ENCODE results near the gene KAZN.
"Not testable (repeated sequence)": the region's sequence is repeated elsewhere in the genome, so short reads cannot be mapped to it uniquely, and the experiment has no call there.

KAZN gene

DNA sequence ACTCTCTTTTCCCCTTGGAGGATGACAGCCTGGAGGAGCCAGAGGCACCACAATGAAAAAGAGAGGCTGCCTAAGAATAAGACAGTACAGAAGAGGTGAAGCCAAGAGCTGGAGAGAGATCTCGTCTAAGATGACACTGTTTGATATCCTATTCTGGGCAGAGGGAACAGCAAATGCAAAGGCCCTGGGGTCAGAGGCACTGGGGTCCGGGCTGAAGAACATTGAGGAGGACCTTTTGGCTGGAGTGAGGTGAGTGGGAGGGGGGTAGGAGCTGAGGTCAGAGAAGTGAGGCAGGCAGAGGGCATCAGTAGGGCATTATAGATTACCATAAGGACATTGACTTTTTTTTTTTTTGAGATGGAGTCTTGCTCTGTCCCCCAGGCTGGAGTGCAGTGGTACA is 535.8 kb downstream of the KAZN start:
- DNase-seq = no peak

DNA sequence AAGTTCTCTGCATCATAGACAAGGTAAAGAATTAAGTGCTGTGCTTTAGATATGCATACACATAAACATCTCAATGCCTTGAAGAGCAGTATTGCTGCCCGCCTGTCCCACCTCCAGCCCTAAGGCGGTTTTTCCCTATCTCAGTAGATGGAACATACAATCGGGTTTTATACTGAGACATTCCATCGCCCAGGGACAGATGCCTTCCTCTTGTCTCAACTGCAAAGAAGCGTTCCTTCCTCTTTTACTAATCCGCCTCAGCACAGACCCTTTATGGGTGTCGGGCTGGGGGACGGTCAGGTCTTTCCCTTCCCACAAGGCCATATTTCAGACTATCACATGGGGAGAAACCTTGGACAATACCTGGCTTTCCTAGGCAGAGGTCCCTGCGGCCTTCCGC is 537.1 kb downstream of the KAZN start:
- DNase-seq = not testable (repeated sequence)

DNA sequence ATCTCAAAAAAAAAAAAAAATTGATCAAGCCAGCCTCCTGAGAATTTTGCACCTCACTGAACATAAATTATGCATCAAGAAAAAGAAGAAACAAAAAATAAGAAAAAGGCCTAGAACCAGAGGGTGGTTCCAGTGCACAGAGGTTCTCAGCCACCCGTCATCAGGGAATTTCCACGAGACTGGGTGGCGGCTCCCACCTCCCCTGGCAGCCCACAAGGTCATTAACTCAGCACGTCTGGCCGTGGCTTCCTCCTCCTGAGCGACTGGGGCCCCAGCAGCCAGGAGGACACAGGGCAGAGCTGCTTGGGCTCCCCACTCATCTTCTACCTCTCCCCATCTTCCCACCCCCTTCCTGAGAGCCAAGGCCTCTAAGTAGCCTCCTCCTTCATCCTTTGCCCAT is 539.3 kb downstream of the KAZN start:
- no peak for DNase-seq

DNA sequence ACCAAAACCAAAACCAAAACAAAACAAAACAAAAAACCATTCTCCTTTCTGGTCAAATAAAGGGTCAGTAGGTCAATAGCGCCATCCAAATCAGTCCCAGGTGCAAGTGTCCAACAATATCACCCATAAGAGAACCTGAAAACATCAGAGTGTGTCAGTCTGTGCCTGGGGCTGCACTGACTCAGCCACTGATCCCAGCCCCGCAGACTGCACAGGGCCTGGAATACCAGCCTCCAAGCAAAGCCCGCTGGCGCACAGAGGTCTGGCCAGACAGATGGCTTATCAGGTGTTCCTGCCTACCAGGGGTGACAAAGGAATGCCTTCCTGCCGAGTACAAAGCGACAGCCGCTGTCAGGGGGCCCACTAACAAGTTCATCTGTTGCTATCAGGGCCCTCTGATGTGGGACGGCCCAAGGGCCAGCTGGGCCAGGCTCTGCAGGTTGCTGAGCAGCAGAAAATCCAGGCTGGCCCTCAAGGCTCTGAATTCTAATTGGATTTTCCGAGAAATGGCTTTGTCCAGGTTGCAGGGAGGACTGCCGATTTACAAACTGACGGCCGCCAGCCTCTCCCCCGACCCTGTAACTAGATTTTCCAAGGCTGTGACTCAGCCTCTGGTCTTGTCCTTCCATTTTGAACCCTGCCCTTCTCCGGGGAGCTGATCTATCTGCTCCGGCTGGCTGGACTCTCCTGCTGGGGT is 541.3 kb downstream of the KAZN start:
- DNase-seq = no peak

DNA sequence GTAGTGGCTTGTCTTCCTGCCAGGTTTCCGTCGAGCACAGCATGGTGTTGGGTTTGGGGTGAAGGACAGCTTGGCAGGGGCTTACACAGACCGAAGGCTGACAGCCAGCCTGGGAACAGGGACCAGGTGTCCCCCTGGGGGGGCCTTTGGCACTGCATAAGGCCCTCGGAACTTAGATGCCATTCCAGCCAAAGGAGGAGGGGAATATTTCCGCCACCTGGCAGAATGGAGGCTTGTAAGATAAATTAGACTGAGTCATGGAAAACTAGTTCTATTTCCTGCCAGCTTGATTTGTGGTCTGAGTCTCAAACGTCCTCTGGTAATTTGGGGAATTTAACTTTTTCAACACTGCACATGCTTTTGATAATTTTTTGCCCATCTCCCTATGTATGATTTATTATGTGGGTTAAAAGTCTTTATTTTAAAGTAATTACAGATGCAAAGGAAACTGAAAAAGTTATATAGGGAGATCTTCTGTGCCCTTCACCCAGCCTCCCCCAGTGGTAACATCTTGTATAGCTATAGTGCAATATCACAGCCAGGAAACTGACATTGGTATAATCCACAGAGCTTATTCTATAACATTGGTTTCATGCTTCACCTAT is 543.6 kb downstream of the KAZN start:
- no peak for DNase-seq

DNA sequence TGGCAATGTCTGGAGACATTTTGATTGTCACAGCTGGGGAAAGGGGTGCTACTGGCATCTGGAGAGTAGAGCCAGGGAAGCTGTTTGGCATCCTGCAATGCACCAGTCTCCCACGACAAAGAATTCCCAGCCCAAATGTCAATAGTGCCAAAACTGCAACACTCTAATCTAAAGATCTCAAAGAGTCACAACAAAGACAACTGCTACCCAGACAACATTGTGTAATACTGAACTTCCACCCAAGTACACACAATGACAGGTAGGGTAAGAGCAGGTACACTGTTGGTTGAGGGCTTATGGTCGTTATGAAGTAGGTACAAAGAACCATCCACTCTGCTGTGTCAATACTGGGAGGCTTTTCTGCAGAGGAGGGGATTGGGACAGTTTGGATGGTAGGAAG is 546.8 kb downstream of the KAZN start:
- DNase-seq = no peak

DNA sequence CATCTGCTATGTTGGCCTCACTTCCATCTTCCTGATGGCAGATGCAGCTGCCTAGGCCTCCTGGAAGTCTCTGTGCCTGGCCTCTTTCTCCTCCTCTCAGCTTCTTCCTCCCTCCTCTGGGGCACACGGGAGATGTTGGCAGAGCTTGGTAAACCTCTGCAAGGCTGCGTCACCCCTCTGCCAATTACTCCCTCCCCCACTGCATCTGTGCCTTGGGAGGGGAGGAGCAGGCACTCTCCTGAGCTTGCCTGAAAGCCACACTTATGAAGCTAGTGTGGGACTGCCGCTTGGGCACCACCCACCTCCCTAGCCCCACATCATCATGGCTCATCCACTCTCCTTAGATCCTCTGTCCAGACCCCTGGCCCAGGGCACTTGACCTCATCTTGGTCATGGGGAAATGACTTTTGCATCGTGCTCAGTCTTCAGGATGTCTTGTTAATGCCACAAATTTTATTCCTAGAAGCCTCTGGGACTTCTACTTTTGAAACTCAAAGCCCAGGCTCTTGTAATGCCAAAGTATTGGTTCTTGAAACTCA is 547.7 kb downstream of the KAZN start:
- DNase-seq = no peak

DNA sequence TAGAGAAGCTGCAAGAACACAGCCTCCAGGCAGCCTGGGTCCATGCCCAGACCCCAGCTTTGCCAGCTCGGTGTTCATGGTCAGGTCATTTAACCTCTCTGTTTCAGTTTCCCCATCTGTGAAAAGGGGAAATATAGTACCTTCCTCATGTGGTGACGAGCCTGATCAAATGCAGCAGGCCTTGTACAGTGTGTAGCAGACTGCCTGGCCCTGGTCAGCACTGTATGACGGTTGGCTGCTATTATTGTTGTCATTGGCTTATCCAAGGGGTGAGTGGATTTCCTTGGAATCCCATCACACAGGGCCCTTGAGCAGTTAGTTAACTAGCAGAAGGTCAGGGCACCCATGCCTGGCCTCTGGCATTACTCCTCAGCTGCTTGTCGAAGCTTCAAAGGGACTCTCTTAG is 548.5 kb downstream of the KAZN start:
- no peak for DNase-seq

DNA sequence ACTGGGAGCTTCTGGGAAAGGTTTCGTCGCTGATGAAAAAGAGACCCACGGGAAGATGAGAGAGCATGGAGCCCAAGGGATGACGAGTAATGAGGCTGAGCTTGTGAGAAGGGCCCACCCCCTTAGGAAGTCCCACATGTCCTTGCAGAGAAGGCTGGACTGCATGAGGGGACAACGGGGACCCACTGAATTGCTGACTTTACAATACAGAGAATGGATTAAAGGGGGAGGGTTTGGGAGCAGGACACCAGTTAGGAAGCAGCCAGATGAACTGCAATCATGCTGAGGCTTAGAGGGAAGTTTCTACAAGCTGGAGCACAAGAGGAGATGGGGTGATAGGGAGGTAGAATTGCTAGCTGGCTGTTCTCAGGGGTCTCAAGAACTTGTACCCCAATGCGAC is 549.5 kb downstream of the KAZN start:
- no peak for DNase-seq

DNA sequence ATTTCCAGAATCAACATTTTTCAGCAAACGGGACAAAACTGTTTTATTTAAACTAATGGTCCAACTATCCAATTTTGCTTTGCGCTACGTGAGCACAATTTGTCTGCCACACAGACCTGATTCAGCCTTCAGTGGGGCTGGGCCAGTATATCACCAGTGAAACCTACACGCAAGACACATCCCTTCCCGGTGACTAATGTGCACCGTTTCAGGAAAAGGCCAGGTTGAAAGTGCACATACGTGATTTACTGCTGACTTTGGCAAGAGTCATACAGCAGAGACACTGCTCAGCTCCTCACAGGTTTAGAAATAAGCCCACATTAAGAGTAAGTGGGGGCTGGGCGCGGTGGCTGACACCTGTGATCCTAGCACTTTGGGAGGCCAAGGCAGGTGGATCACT is 550.0 kb downstream of the KAZN start:
- no peak for DNase-seq

DNA sequence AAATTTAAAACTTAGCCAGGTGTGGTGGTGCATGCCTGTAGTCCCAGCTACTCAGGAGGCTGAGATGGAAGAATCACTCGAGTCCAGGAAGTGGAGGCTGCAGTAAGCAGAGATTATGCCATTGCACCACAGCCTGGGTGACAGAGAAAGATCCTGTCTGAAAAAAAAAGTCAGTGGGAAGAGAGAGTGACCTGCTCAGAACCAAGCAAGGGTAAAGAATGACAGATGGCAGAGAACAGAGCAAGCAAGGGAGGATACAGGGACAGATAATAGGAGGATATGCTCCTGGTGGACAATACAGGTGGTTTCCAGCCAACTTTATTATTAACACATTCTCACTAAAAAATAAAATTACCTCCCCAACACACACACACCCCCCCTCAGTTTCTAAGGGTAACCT is 550.5 kb downstream of the KAZN start:
- no peak for DNase-seq

DNA sequence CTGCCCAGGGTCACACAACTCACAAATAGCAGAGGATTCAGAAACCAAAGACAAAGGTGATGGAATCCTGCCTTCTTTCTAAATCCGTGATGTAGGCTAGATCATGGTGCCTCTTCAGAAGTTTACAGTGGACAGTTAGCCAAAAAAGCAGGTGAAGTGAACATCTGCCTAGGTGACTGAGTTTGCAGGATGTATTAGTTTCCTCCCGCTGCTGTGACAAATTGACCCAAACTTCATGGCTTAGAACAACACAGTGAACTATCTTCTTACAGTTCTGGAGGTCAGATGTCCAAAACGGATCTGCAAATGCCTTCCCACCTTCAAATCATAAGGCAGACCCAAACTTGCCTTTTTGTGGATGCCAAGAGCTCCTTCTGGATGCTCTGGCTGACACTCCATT is 551.9 kb downstream of the KAZN start:
- DNase-seq = no peak

DNA sequence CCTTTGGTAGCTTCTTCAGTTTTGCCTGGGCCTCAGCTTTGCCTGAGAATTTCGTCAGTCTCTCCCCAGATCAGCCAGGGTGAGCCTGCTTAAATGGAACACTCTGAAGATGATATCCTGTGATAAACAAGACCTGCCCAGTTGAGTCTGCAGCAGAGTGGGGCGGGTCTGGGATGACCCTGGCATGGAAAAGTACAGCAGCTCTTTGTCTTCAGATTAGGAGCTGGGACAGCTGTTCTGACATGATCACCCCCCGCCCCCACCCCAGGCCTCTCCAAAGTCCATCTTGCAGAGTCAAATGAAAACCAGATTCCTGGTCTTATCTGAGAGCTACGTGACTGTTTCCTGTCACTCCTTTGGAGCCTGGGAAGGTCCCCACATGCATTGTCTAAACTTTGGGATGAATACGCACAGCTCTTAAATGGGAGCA is 552.9 kb downstream of the KAZN start:
- DNase-seq = no peak

DNA sequence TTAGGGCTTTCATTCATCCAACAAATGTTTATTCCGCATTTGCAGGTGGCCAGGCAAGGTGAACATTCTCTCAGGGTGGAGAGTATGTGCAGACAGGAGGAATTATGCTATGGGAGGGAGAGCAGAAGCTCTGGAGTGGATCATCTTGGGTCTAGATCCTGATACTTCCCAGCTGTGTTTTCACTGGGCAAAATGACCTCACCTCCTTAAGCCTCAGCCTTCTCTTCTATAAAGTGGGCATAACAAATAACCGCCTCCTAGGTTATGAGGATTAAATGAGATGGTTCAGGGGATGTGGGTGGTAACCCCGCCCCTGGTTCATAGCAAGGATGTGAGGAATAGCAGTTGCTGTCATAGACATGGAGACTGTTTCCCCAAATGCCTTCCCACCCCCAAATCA is 553.4 kb downstream of the KAZN start:
- DNase-seq = no peak

DNA sequence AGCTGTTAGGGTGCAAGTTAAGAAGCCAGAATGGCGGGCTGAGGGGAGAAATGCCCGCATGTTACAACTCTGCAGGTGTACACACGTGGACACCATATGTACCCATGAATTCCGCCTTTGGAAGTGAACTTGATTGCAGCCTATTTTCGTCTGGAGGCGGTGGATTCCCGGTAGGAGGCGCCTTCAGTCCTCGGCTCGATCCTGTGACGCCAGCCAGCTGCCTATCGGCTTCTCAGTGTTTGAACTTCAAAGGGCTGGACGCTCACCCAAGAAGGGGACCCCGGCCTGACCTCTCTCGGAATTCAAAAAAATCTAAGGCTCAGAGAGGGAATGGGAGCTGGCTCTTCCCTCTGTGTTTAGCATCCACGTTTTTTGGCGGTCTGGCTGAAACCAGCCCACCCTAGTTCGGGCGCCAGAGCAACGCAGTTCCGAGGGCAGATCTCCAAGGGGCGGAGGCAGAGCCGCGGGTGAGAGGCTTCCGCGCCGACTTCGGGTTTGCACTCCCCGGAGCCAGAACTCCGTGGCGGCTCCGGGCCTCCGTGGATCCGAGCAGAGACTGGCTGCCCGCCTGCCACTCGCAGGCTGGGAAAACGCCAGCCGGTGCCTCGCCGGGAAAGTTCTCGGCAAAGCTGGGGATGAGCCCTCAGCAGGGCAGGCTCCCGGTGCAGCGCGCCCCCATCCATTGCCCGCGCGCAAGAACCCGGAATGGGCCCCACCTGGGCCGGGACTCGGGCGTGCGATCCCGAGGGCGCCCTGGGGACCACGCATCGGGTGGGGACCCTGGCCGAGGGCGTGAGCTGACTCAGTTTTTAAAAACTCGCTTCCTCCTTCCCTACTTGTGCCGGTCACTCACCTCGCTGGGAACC is 554.1 kb downstream of the KAZN start:
- DNase-seq = no peak

DNA sequence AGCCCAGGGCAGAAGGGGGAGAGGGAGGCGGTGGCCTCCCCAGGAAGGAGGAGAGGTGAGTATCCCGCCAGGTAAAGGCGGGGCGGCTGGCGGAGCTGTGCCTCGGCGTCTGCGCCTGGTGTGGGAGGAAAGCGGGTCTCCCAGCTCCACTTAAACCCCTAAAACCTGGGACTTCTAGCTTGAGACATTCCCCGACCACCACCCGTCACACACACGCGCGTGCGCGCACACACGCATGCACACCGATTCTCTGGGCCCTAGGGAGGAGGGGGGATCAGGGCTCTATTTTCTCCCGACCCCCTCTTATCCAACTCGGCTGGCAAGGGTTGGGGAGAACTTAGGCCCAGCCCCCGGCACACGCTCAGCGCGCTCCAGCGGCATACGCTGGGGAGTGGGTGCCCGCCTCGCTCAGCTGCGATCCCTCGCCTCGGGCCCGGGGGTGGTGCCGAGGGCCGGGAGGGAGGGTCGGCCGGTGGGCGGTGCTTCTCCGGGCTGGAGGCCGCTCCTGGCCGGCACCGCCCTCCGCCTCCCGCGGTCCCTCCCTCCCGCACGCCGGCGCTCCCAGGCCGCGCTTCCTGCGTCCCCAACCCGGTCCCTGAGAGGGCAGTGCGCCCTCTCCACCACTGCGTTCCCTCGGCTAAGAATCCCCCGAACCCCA is 554.8 kb downstream of the KAZN start, which contains the start of gene TMEM51:
Gene TMEM51, plus strand, starts transcription at position 564 of the 658 bp plus-strand sequence. CDS start 61,341 bp downstream, outside the sequence.
- no peak for DNase-seq

DNA sequence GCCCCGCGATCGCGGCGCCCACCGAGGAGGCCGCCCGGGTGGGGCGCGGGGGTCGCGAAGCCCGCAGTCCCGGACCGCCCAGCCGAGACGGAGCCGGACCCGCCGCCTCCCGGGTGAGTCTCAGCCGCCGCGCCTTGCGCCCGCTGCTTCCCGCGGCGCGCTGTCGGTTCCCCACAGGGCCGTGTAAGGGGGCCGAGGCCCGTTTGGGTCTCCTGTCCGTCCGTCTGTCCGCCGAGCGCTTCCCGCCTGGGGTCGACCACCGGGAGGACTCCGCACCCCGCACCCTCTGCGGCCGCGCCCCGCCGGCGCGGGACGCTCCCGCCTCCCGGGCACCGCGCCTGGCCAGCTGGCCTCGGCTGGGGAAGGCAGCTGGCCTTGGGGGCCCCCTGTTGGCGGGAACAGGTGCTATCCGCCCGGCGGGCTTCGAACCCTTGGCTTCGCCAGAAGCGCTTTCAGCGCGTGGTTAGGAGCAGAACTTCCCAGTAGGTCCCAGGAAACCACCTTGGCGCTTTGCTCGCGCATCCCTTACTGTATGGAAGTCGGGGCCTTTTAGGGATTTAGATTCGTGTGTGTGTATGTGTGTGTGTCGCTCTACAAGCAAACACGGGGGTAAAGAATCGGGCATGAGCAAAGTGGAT is 555.5 kb downstream of the KAZN start:
- no peak for DNase-seq

DNA sequence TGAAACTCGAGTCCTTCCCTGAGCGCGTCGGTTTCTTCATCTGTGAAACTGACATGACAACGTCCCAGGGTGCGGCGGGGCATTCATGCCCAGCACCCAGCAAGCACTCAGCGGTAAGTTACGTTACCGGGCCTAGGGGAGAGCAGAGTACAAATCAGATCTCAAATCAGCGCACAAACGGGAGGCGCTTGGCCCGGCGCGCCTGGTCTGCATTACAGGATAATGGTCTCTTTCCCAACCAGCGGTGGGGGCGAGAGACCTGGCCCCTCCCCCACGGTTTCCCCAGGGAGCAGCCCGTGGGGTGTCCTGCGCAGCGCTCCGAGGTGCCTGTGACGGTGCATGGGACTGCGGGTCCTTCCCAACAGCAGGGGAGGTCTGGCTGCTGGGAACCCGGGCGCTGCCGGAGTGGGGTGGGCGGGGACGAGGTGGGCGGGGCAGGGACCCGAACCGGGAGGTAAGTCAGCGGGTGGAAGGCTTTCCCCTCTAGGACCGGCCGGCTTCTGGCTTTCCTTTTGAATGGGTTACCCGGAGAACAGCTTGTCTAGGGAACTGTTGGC is 556.1 kb downstream of the KAZN start:
- DNase-seq = no peak

DNA sequence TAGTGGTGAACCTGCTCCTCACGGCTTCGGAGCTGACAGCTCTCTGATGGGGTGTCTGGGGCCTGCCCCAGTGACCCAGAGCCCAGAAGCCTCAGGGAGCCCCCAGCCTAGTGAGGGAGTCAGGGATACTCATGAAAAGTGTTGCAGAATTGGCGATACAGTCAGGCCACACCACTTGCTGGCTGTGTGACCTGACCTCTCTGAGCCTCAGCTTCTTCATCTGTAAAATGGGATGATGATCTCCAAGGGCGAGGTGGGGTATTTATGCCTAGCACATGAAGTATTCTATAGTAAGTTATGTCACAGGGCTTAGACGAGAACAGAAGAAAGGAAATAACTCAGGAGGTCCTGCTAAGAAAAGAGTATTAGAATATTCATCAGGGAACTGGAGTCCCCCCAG is 556.7 kb downstream of the KAZN start:
- DNase-seq = no peak

DNA sequence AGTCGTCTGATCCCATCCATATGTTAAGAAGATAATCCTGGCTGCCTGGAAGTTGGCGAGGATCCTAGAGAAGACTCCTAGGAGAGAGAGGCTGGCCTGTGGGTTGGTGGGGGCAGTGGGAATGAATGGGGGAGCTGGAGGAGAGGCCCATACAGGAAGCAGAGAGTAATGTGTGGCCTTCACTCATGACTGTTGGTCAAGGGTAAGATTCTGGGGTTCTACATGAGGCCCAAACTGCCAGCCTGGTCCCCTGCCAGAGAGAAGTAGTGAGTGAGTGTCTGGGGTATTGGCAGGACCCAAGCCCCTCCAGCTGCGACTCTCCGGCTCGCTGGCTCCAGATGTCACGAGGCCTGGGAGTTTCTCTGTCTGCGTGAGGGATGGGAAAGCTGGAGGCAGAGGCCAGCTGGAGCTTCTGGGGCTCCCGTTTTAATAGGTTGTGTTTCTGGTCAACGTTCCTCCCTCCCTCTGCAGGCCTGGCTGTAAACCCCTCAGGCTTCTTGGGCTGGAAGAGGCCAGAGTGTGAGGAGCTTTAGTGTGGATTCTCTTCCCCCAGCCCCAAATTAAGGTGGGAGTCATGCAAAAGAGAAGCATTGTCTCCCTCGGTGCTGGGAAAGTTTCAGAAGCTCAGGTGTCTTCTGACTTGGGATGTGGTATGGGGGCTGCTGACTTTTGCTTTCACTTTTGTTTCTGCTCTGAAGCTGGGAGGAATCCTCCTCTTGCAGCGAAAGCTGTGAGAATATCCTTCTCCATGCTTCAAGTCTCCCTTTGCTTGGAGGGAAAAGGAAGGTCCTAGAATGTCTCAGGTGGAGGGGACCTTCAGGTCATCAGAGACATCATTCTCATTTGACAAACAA is 557.6 kb downstream of the KAZN start:
- DNase-seq = no peak

DNA sequence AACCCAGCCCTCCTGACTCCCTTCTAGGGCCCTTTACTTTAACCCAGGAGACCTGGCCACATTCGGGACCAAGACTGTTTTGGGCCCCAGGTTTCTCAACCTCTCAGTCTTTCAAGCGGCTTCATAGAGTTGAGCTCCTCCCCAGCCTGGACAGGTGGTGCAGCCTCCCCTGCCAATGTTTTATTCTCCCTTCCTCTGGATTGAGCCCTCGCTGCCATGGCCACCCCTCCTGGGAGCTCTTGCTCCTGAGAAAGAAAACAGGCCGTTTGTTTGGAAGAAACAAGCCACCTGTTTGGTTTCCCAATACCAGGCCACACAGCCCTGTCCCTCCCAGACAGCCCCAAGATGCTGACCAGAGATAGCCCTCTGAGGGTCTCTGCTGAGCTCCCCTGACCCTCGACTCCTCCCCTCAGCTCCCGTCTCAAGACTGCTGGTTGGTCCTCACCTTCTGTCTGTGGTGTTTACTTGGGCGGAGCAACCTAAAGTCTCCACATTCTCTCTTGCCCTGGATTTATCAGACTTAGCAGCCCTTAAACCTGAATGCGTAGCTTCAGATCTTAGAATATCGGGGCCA is 558.4 kb downstream of the KAZN start:
- no peak for DNase-seq

Data from activated T-cell treated with anti-CD3 and anti-CD28 coated beads for 4 hours (primary cell).